Stimulated activated CD4-positive, alpha-beta T cell treated with anti-CD3 and anti-CD28 coated beads, Interleukin-15, amount 100 ng/mL, for 24 hours (primary cell): ENCODE data around the gene LCN12.

Experiments
- DNase-seq: peaks from one replicate; pipeline ENCODE4 v3.0.0-alpha.2; 2020

Gene LCN12

GRCh38 chr9:136958898-136959850, 7.1 kb downstream of the LCN12 start:
- no peak for DNase-seq

GRCh38 chr9:136960212-136960937, 8.3 kb downstream of the LCN12 start:
- DNase-seq = no peak

- DNase-seq = no peak
These were observed 8.8 kb downstream of the LCN12 start for GRCh38 chr9:136960938-136961275.

GRCh38 chr9:136961279-136962065, 9.4 kb downstream of the LCN12 start:
- no peak for DNase-seq

GRCh38 chr9:136962163-136962562, 10.1 kb downstream of the LCN12 start:
- no peak for DNase-seq

GRCh38 chr9:136962701-136963248, 10.7 kb downstream of the LCN12 start:
- no peak for DNase-seq

GRCh38 chr9:136963341-136963740, 11.3 kb downstream of the LCN12 start:
- DNase-seq = no peak

GRCh38 chr9:136963751-136964150, 11.7 kb downstream of the LCN12 start:
- no peak for DNase-seq

- no peak for DNase-seq
These were observed 12.2 kb downstream of the LCN12 start for GRCh38 chr9:136964171-136964689.

- DNase-seq = no peak
These were observed 12.9 kb downstream of the LCN12 start for GRCh38 chr9:136964833-136965422.

GRCh38 chr9:136965771-136966484, 13.9 kb downstream of the LCN12 start:
- DNase-seq = no peak

GRCh38 chr9:136968333-136969127, 16.5 kb downstream of the LCN12 start:
- no peak for DNase-seq

- DNase-seq = no peak
These were observed 17.1 kb downstream of the LCN12 start for GRCh38 chr9:136969150-136969549.

- no peak for DNase-seq
These were observed 17.7 kb downstream of the LCN12 start for GRCh38 chr9:136969774-136970173.

GRCh38 chr9:136970361-136970760, 18.3 kb downstream of the LCN12 start:
- no peak for DNase-seq

- DNase-seq = no peak
These were observed 19.7 kb downstream of the LCN12 start for GRCh38 chr9:136971746-136972145.

- DNase-seq = no peak
These were observed 20.3 kb downstream of the LCN12 start for GRCh38 chr9:136972335-136972734.

GRCh38 chr9:136972743-136973142, 20.7 kb downstream of the LCN12 start:
- no peak for DNase-seq

- DNase-seq = no peak
These were observed 21.8 kb downstream of the LCN12 start for GRCh38 chr9:136973618-136974617.
